A172 (cell line): ENCODE results near the gene ZNF101. TPM values are rescaled to one million over a fixed set of nuclear protein-coding genes. Genes with fewer than 3 reads are reported as not detected.

Experiments
- DNase-seq: peaks from one replicate; pipeline ENCODE4 v3.0.0-alpha.2; 2015; ENCODE audit warnings: low spot score
- total RNA-seq: library from RNA; depleted of rRNA; stranded (reverse); fragments of >200 nt; shearing (Covaris generic); gene quantifications from 2 replicates; pipeline ENCODE4 v1.2.3, GENCODE V29; 2014

The ZNF101 gene
- total RNA-seq, 1 experiment from 2014 or later = 13.9 TPM

DNA sequence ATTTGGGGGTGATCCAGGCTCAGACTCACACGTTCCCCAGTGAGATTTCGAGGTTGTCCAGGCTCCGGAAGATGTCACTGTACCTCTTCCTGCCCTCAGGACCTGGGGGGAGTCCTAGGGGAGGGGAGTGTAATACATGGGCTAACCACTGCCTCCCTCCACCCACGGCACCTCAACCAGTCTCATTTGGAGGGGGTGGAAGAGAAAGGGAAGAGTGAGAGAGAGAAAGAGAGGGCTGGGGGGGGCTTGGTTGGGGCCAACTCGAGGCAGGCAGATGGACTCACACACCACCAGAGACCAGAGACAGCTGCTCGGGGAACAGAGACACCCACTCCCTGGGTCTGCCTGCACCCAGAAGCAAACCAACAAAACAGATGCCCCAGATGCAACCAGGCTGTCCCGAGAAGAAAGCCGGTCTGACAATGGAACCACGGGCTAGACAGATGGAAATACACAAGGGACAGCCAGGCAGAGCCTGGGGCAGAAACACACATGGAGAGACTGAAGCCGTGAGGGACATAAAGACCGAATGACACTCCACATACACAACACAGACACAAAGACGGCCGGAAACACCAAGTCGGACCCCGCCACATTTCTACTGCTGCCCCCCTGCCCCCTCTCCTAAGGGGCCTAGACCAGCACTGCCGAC lies 26.0 kb upstream of the ZNF101 start:
- no peak for DNase-seq

DNA sequence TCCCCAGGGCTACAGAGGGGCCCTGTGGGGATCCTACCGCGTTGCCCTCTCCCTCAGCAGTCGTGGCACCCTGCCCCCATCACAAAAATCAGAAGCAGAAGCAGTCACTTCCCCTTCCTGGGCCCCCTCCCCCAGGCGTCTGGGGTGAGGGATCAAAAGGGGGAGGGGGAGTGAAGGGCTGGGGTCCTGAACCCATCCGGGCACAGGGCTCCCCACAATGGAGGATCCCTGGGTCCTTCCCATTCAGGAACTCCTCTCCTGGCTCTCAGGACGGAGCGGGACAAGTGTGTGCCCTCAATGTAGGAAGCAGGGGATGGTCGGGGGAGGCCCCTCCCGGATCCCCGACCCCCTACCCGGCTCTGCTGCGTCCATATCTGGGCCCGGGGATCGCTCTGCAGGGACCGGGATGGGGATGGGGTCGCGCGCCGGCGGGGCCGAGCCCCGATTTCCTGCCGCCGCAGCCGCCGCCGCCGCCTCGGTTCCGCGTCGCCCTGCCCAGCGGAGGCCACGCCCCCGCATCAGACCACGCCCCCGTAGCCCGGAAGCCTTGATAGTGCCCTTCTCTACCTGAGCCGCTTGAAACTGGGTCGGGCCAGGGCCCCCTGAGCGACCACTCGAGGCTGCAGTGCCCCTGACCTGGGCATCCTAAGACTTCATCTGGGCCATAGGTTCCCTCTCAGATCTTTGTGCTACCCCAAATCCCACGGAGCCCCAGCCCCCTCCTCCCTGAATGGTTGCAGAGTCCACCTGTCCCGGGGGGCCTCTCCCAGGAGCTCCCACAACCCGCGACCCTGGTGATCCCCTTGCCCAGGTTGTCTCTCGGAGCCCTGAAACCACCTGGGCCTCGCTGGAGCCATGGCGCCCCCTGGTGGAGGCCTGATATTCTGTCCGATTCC lies 25.2 kb upstream of the ZNF101 start, which contains the start of gene GMIP:
TSS of gene GMIP (minus strand) at position 500 of the 896 bp plus-strand sequence. CDS start at position 372, 128 bp downstream.
- peak; percentile 59 for DNase-seq

- DNase-seq = no peak
Measured at GRCh38 chr19:19644054-19644388, 24.6 kb upstream of the ZNF101 start.

- DNase-seq = no peak
Measured at GRCh38 chr19:19645233-19645870, 23.3 kb upstream of the ZNF101 start.

DNA sequence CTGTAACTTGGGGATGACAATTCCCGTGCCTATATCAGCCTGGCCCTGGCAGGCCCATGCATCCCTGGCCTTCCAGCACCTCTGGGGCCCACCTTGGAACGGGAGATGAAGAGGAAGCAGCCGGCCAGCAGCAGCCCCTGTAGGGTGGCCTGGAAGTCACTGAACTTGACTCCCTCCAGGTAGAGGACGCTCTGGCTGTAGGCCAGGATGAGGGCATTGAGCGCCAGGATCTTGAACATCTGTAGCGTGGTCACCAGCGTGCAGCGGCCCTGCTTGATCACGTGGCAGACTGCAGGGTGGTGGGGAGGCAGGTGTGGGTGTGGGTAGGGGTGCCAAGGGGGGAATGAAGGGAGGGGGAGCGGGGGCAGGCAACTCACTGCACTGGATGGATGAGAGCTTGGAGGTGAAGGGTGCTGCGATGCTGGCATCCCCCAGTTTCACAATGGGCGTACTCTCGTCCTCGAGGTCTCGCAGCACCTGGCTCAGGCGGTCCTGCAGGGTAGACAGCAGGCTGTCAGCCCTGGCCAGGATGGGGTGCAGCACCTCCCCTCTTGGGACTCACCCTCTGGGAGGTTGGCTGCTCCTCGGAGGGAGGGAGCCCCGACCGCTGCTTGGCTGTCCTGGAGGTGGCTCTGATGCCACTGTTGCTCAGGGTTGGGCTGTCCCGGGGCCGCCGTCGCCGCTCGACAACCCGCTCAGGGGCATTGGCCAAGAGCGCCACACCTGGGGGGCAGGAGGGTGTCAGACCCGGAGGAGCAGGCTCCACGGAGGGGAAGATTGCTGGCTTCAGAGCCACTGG lies 21.4 kb upstream of the ZNF101 start:
- no peak for DNase-seq

GRCh38 chr19:19649155-19649554 lies 19.5 kb upstream of the ZNF101 start:
- DNase-seq = no peak

DNA sequence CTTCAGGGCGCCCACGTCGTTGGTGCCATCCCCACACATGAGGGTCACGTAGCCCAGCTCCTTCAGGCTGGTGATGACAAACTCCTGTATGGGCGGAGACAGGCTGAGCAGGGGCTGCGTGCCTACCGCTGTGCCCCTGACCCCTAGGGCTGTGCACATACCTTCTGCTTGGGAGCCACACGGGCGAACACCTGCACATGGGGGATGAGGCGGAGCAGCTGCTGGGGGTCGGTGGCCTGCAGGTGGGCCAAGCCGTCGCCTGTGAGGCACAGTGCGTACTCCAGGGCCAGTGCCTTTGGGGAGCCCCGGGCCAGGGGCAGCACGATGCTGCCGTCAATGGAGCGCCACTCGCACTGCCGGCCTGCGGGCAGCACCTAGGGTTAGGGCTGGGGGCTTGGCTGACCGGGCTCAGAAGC lies 19.1 kb upstream of the ZNF101 start:
- DNase-seq = no peak

DNA sequence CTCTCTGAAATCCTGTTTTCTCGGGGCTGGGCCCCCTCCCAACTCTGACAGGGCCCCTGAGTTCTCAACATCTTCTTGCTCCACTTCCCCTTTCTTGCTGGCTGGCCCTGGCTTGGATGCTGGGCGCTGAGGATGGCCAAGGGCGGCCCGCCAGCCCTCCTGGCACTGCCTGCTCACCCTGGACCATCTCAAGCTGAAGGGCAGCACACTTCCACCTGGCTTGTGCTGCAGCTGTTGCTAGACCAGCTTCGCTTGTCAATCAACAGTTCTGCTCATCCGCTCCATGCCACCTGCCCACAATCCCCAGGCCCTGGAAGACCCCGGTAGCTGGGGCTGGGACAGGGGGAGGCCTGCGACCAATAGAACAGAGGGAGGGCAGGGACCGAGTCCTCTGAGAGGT lies 18.3 kb upstream of the ZNF101 start:
- DNase-seq = no peak

GRCh38 chr19:19651076-19651475 lies 17.6 kb upstream of the ZNF101 start:
- DNase-seq = no peak

- peak; percentile 34 for DNase-seq
Measured at GRCh38 chr19:19652482-19653295, 15.9 kb upstream of the ZNF101 start.

GRCh38 chr19:19653597-19654147 lies 15.0 kb upstream of the ZNF101 start:
- no peak for DNase-seq

GRCh38 chr19:19654441-19654840 lies 14.2 kb upstream of the ZNF101 start:
- no peak for DNase-seq

DNA sequence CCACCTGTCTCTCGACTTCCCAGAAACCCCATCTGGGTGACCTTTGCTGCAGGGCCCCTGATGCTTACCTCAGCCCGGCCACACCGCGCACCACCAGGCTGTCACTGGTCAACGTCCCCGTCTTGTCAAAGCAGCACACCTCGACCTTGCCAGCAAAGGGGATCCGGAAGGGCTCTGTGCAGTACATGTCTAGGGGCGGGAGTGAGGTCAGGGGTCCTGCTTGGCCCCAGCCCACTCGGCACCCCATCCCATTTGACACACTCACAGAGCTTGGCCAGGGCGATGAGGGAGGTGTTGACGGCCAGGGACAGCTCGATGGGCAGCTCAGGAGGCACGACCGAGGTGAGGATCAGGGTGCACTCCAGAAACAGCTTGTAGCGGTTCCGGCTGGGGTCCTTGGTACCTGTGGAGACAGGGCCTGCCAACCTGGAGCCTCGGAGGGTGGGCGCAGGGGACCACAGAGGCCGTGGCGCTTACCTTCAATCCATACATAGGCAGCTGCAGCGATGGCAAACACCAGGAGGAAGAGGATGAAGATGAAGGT lies 13.5 kb upstream of the ZNF101 start:
- DNase-seq = no peak

DNA sequence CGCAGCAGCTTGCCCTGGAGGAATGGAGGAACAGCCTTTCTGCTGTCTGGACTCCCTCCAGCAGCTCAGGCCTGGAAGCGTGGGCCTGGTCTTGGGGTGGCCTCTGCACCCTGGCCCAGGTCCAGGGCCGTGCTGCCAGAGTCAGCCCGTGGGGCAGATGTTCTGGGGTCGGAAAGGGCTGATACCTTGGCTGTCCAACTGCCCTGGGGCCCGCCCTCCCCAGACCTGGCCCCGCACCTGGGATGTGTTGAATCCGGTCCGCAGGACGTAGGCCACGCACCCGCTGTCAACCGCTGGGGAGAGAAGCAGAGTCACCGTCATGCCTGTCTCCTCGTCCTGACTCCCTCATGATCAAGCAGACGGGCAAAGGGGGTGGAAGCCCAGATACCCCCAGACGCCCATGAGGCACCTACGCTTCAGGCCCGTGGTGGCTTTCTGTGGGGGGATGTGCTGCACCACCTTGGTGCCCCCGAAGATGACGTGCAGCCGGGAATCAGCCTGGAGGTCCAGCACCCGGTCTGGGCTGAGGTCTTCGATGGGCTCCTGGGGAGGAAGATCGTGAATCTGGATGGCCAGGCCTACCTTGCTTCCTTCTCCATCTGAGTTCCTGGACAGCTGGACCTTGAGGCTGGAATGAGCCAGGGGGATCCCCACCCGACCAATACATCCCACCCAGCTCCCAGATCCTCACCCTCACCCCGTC lies 12.8 kb upstream of the ZNF101 start:
- DNase-seq = no peak

DNA sequence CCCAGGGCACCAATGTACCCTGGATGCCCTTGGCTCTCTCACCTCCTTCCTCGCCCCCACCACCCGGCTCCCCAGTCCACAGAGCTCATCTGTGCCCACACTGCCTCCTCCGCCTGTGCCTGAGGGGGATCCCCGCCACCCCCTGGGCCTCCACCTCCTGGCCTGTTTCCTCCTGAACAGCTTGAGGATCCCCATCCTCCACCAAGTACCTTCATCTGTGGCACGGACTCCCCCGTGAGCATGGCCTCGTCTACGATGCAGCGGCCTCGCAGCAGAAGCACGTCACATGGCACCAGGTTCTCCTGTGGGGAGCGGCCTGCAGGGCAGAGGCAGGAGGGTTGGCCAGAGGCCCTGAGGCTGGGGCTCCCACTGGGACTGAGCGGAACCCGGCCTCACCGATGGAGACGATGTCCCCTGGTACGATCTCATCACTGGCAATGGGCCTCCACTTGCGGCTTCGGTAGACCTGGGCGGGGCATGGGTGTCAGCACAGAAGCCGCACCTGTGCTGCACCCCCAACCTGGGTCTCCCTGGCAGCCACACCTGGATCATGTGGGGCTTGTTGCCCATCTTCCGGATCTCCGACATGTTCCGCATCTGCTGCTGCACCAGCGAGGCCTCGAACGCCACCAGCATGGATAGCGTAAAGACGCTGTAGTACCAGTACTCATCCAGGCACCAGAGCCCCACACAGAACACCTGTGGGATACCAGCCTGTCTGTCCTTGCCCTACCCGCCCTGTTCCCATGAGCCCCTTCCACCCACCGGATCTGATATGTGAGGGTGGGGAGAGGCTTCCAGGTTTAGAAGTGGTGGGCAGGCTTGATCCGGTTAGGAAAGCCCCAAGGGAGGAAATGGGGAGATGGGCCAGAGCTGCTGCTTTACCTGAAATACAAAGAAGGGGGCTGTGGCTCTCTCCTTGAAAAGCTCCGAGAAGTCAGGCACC lies 11.9 kb upstream of the ZNF101 start:
- no peak for DNase-seq

GRCh38 chr19:19657397-19657783 lies 11.2 kb upstream of the ZNF101 start:
- no peak for DNase-seq

DNA sequence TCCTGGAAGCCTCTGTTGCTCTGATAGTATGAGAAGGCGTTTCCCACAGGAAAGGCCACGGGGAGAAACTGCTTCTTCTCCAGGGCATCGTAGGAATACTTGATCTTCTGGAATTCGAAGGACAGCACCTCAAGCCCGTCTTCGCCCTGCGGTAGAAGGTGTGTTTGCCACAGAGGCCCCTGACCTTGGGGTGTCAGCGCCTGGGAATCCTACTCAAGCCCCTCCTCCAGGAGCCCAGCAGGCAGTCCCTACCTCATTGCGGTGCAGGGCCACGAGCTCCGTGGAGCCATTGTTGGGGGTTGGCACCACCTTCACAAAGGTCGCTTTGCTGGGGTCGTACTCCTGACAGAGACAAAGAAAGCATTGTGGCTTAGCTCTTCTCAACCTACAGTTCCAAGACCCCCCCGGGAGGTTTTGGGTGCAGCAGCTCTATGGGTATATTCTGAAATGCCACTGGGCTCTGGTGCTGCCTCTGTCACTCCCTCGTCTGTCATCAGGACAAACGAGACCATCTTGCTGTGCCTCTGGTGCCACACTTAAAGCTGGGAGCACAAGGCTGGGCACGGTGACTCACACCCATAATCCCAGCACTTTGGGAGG lies 8.9 kb upstream of the ZNF101 start:
- DNase-seq = no peak

GRCh38 chr19:19661141-19661674 lies 7.4 kb upstream of the ZNF101 start:
- DNase-seq = no peak
